NCI-H82 treated with DMSO at 0.1 percent for 48 hours (cell line): Measurements from ENCODE around the gene CAMTA1.
"Not testable (repeated sequence)": the region's sequence is repeated elsewhere in the genome, so short reads cannot be mapped to it uniquely, and the experiment has no call there.

Experiments used
- DNase-seq: peaks from one replicate; lab custom pipeline; 2025; ENCODE audit not compliant: unreplicated experiment; lab: John Stamatoyannopoulos, UW

Gene CAMTA1

DNA sequence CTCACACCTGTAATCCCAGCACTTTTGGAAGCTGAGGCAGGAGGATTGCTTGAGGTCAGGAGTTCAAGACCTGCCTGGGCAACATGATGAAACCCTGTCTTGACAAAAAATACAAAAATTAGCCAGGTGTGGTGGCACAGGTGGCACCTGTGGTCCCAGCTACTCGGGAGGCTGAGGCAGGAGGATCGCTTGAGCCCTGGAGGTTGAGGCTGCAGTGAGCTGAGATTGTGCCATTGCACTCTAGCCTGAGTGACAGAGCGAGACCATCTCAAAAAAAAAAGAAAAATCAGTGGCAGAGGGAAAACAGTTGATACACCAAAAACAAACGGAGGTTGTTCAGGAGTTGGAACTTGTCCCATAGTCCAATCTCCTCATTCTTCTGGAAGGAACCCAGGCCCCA, 904.1 kb downstream of the CAMTA1 start:
- DNase-seq = not testable (repeated sequence)

DNA sequence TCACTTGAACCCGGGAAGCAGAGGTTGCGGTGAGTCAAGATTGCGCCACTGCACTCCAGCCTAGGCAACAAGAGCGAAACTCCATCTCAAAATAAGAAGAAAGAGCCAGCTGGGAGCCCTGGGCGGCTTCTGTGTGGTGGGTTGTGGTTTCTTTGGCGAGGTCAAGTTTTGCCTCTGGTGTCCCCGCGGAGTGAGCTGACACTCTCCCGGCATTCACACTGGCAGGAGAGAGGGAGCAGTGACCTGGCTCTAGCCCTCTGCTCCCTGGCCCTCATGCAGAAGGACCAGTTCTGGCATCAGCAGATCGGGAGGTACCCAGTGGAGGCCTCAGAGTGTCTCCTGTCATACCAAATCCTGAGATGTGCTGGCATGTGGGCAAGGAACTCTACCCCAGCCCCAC, 904.8 kb downstream of the CAMTA1 start:
- no peak for DNase-seq

GRCh38 chr1:7690496-7691182, 905.4 kb downstream of the CAMTA1 start:
- no peak for DNase-seq

GRCh38 chr1:7691576-7691975, 906.3 kb downstream of the CAMTA1 start:
- no peak for DNase-seq

GRCh38 chr1:7692005-7692404, 906.8 kb downstream of the CAMTA1 start:
- no peak for DNase-seq

- not testable (repeated sequence) for DNase-seq
Measured at GRCh38 chr1:7693037-7693436, 907.8 kb downstream of the CAMTA1 start.

DNA sequence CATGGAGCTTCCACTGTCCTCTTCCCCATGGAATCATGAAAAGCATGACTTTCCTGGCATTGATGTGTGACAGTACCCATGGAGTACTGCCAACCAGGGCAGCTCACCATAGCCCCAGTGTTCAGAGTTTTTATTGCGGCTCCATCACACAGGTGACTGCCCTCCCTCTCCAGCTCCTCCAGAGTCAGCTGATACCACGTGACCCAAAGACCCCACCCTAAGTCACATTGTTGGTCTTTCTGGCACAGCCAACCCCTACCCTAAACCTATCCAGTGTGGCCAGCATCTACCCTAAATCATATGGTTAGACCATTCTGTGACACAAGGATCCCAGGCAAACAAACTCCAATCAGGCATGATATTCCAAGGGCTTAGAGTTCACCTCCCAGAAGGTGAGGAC, 908.4 kb downstream of the CAMTA1 start:
- DNase-seq = no peak

DNA sequence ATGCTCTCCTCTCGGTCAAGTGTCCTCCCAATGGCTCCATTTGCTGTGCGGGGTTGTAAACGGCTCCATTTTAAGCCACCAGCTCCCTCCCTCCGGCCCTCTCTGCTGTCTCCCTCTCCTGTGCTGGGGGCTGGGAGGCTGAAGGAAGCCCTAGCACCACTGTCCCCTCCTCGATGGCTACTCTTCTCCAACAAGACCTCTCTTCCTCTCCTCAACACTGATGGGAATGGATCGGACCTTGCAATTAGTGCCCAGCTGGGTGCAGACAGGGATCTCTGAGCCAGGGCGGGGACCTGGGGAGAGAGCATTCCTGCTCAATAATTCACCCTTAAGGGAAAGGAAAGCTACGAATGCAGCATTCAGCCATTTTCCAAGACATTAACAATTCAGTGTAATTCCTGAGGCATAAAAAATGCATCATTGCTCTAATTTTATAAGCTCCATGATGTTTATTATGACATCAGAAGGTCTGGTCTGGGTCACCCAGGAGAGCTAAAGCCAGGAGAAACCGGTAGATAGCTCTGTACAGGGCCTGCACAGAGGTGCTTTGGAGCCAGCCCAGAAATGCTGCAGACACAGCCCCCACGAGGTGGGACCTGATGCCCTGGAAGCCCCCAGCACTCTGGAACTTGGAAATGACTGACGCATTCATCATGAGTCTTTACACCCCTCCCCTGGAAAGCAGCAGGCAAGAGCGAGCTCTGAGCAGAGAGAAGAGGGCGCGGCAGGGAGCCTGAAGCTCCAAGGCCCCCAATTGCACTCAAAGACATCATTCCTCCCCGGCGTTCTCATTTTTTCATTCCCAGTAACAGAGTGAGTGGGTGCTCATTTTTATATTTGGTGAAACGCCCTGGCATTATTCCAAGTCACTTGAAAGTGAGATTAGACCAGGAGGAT, 909.6 kb downstream of the CAMTA1 start:
- no peak for DNase-seq

GRCh38 chr1:7695497-7696117, 910.4 kb downstream of the CAMTA1 start:
- DNase-seq = no peak

DNA sequence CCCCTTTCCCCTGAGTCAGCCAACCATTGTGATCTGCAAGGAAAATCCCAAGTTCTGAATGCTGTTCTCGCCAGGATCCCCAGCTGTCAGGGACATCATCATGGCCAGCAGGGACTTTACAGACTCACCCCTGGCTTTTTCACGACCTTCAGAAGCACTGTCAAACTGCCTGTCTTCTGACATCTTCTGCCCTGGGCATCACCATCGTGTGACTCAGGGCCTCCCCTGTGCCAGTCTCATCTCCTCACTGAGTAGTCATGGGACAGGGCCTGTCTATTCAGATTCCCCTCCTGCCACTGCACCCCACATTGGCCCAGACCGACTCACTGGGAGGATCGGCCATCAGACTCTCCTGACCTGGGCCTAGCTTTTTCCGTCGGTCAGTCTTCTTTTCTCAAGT, 913.4 kb downstream of the CAMTA1 start:
- no peak for DNase-seq

GRCh38 chr1:7702365-7702764, 917.1 kb downstream of the CAMTA1 start:
- no peak for DNase-seq

DNA sequence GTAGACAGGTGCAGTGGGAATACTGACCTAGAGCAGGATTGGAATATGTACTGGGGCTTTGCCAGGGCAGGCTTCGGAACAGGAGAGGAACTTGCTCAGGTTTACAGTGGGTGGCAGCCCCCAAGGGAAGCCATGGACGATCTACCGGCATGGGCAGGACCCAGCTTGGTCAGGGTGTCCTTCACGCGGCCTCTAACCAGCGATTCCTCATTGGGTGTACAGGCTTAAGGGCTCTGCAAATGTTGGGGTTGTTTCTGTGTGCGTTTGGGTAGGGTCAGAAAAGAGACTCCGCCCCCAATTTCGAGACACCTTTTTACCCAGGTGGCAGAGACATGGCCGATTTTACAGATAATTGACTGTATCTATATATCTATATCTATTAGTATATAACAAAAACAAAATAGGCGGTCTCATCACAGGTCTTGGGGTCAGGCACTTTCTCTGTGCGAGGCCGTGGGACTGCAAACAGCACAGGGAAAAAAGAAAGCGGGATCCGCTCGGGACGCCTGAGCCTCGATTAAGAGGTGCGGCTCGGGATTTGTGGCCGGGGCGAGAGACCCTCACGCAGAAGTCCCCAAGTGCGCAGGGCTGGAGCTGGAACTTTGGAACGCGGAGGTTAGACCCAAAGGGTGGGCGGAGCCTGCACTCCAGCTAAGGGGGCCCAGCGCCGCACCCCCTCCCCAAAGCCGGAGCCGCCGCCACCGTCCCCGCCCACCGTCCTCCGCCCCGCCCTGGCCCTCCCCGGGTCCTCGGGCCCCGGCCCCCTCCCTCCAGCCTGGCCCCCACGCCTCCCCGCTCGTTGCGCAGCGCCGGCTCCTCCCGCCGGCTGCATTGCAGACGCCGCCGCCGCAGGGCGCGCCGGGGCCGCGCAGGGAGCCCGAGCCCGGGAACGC, 918.3 kb downstream of the CAMTA1 start:
- no peak for DNase-seq

GRCh38 chr1:7704214-7705047, 919.2 kb downstream of the CAMTA1 start:
- DNase-seq = peak; percentile 67

DNA sequence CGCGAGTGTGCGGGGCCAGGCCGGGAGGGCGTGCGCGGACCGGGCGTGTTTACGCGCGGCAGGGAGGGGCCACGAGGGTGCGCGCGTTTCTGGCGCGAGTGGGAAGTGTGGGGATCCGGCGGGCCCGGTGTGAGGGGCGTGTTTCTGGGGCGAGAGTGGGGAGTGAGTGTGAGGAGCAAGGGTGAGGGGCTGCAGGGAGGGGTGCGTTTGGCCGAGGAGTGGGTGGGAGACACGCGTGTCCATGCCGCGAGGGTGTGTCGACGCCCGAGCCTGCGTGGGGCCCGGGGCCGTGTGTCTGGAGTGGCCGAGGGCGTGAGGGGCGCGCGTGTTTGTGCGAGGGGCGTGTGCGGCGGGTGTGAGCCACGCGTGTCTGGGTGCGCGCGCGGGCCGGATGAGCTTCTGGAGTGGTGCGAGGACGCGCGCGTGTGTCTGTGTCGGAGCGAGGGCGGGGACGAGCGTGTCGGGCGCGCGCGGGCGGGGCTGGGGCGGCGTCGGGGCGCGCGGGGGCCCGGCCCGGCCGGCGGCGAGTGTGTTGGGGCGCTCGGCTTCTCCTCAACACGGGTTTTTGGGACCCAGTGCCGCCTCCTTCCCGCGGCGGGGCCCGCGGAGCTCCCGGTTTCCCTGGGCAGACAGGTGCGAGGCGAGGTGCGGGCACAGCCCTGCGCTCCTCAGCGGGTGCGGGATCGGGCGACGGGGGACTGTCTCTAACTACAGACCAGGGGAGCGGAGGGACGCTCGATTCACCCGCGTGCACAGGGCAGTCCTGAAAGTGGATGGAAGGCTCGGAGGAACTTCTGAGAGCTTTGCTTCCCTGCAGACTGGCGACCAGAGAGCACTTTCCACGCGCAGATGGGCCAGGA, 920.0 kb downstream of the CAMTA1 start:
- no peak for DNase-seq

DNA sequence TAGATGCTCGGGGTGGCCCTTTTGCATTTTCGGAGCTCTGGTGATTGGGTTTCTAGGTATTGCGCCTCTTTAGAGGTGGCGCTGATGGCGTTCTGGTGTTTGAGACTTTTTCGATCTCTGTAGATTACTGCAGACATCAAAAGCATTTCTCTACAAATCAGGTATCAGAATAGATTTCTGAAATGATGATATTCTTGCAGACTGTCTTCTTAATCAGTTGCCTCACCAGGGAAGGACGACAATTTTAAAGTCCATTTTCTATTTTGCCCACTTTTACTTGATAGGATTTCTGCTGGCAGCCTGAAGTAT, 920.6 kb downstream of the CAMTA1 start:
- no peak for DNase-seq

DNA sequence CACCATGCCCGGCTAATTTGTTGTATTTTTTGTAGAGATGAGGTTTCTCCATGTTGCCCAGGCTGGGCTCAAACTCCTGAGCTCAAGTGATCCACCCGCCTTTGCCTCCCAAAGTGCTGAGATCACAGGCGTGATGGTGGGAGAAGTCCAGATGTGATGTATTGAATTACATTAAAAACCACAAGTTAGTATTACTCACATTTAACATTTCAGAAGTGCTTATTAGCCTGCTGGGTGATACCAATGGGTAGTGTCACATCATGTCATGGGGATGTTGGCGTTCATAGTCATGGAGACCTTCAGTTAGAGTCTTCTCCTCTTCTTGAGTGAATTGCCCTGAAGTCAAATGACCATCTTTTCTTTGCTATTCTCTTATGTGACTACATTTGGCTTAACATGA, 922.3 kb downstream of the CAMTA1 start:
- no peak for DNase-seq

DNA sequence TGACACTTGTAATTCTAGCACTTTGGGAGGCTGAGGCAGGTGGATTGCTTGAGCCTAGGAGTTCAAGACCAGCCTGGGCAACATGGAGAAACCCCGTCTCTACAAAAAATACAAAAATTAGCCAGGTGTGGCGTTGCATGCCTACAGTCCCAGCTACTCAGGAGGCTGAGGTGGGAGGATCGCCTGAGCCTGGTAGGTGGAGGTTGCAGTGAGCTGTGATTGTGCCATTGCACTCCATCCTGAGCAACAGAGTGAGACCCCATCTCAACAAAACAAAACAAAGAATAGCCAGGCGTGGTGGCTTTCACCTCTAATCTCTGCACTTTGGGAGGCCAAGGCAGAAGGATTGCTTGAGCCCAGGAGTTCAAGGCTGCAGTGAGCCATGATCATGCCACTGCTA, 922.8 kb downstream of the CAMTA1 start:
- DNase-seq = not testable (repeated sequence)

DNA sequence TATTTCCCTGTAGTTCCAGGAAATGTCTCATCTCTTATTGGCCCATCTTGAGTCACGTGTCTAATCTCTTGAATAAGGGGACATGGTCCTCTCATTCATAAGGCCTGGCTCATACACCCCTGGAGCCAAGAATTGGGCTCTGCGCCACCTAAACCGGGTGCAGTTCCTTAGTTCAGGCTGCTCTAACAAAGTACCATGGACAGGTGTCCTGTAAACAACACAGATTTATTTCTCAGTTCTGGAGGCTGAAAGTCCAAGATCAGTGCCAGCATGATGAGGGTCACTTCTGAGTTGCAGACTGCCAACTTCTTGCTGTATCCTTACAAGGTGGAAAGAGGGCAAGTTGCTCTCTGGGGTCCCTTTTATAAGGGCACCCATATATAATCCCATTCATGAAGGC, 925.6 kb downstream of the CAMTA1 start:
- DNase-seq = no peak

- DNase-seq = no peak
Measured at GRCh38 chr1:7712731-7713323, 927.6 kb downstream of the CAMTA1 start.
